Spinal cord (tissue), 10 donors: ENCODE results near the gene ARHGEF17. TPM values are rescaled to one million over a fixed set of nuclear protein-coding genes. Genes with fewer than 3 reads are reported as not detected.

Experiments used
- DNase-seq, 6 donors: peaks; one replicate each; pipeline versions ENCODE4 v3.0.0 to v3.0.0-alpha.2; 2013 to 2015; ENCODE audit warnings: low spot score in 6 of 6, low read depth in 4 of 6
- H3K27ac ChIP-seq: one replicate; pipeline ENCODE4 v1.5.1; 2013; ENCODE audit warnings: low read depth, low read length, control low read depth
- H3K27me3 ChIP-seq: one replicate; pipeline ENCODE4 v1.6.1; 2013; ENCODE audit warnings: low read length; ENCODE audit not compliant: control insufficient read depth, insufficient read depth
- H3K36me3 ChIP-seq: one replicate; pipeline ENCODE4 v1.6.1; 2013; ENCODE audit warnings: low read length; ENCODE audit not compliant: control insufficient read depth, insufficient read depth
- H3K4me1 ChIP-seq: one replicate; pipeline ENCODE4 v1.6.1; 2013; ENCODE audit warnings: low read length; ENCODE audit not compliant: control insufficient read depth, insufficient read depth
- H3K4me3 ChIP-seq: one replicate; pipeline ENCODE4 v1.5.1; 2013; ENCODE audit warnings: low read depth, low read length, control low read depth
- H3K9me3 ChIP-seq: one replicate; pipeline ENCODE4 v1.6.1; 2013; ENCODE audit warnings: low read length; ENCODE audit not compliant: control insufficient read depth, insufficient read depth
- WGBS: methylation state at CpG from one replicate; pipeline ENCODE4 v1.1.5; 2013; ENCODE audit warnings: missing lambda C conversion rate; ENCODE audit not compliant: insufficient coverage; 5-methylcytosine and 5-hydroxymethylcytosine counted together
- polyA plus RNA-seq, 2 donors: library from polyadenylated mRNA; unstranded; fragments of 120-200 nt; gene quantifications; one replicate each; pipeline ENCODE4 v1.2.1, GENCODE V29; 2013; ENCODE audit not compliant: insufficient read length in 2 of 2
- total RNA-seq, 2 donors: library from RNA; depleted of rRNA in 1 of 2; stranded (reverse); fragments of 120-200 nt in 1 of 2; fragments of >200 nt in 1 of 2; gene quantifications; one replicate each; pipeline versions ENCODE4 v1.2.3 to v1.2.4, GENCODE V29; 2013 to 2014
- donor health status: healthy.

Gene ARHGEF17
- total and polyA plus RNA-seq, 4 donors: 37.3 to 105 (median 67.5) TPM

- no peaks in the 10 kb centered on the region for H3K27me3 ChIP-seq
- peaks cover 55% of the 10 kb centered on the region for H3K36me3 ChIP-seq
- WGBS: 55% methylated on average over 12 of the region's 12 CpGs
- H3K9me3 ChIP-seq: no peaks in the 10 kb centered on the region
- peak in 1 of 6 donors; percentile 39 for DNase-seq
- peaks cover 54% of the 10 kb centered on the region for H3K4me1 ChIP-seq
- H3K4me3 ChIP-seq: no peak overlapping the region
- H3K27ac ChIP-seq: no peak overlapping the region
Observed at GRCh38 chr11:73347067-73347466, 39.0 kb downstream of the ARHGEF17 start.

DNA sequence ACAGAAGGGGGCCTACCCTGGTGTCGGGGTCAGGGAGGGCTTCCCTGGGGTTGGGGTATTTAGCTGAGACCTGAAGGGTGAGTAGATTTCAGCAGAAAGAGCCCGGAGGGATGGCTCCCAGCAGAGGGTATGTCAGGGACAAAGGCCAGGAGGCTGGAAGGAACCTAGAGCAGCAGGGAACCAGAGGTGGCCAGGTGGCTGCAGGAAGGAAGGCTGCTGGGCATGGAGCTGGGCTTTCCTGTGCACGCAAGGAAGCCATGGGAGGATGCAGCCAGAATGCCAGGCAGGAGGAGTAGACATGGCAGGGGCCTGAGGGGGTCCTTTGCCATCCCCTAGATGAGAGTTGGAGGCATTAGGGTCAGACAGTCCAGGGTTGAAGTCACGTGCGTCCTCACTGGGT, 40.8 kb downstream of the ARHGEF17 start:
- Histone ChIP-seq H3K4me1 (peaks cover 39% of the 10 kb centered on the region), H3K27ac (no peak overlapping the region), H3K36me3 (peaks cover 65% of the 10 kb centered on the region)

DNA sequence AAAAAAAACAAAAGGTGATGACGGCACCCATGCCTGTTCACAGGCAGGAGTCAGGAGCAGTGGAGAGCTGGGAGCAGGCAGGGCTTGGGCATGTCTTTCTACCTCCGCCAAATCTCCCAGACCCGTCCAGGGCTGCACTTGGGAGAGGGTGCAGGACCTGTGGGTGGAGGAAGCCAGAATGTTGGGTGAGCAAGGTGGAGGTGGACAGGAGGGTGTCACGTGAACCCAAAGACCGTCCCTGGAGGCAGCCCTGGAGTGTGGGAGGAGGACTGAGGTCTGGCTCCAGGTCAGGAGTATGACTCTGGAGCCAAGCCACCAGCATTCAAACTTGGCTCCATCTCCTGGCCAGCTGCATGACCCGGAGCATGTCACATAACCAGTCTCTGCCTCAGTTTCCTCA, 41.6 kb downstream of the ARHGEF17 start:
- H3K36me3 ChIP-seq: peaks cover 69% of the 10 kb centered on the region
- H3K4me1 ChIP-seq: peaks cover 31% of the 10 kb centered on the region
- no peak for DNase-seq
- H3K4me3 ChIP-seq: no peak overlapping the region
- no peaks in the 10 kb centered on the region for H3K27me3 ChIP-seq
- 95% methylated on average over 4 of the region's 6 CpGs for WGBS
- no peak overlapping the region for H3K27ac ChIP-seq
- H3K9me3 ChIP-seq: no peaks in the 10 kb centered on the region

More for the DNA sequence above, 40.8 kb downstream of the ARHGEF17 start:
- Histone ChIP-seq H3K4me3 (no peak overlapping the region), H3K27me3 (no peaks in the 10 kb centered on the region), H3K9me3 (no peaks in the 10 kb centered on the region)
- whole genome bisulfite sequencing: 85% methylated on average over 3 of the region's 5 CpGs
- no peak for DNase-seq

DNA sequence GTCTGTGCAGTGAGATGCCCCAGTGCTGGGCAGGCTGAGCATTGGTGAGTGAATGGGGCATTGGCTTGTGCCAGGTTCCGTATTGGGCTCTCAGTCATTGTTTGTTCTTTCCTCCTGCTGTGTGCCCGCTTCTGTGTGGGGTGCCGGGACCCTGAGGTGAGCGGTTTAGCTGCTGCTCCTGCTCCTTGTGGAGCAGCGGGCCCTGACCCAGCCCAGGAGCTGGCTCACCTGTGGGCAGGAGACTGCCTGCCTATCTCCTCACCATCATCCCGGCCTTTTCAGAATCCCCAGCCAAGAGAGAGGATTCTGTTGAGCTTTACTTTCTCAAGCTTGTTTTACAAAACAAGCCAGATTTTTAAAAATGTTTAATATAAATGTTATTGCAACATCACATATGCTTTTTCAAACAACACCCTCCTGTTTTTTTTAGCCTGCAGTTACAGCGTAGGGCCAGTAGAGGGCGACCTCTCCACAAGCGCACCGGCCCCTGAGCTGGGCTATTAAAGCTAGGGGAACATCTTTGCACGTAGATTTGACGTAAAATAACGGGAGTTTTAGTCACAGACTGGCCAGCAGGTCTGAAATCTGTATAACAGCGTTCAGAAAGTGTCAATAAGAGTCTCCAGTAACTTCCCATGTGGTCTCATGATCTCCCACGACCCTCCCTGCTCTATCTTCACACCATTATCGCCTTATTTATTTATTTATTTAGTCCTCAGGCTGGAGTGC, 43.0 kb downstream of the ARHGEF17 start:
- no peak overlapping the region for H3K27ac ChIP-seq
- H3K36me3 ChIP-seq: peaks cover 71% of the 10 kb centered on the region
- DNase-seq: peak in 2 of 6 donors; percentile 79 to 87
- H3K9me3 ChIP-seq: no peaks in the 10 kb centered on the region
- WGBS: 29% methylated on average over 11 of the region's 16 CpGs
- no peak overlapping the region for H3K4me3 ChIP-seq
- H3K4me1 ChIP-seq: peaks cover 18% of the 10 kb centered on the region
- no peaks in the 10 kb centered on the region for H3K27me3 ChIP-seq

DNA sequence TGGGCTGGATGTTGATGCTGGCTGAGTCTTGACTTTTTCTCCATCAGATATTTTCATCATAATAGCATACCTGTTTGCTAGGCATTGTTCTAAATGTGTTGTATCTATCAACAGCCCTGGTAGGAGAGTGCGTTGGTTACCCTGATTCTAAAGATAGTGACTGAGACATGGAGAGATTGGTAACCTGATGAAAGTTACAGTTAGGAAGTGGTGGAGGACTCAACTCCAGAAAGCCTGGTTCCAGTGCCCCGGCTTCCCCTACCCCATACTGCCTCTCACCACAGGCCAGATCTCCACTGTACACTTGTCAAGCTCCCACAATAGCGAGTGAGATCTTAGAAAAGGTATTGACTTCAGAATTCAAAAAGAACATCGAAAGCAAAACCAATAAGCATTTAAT, 45.3 kb downstream of the ARHGEF17 start:
- DNase-seq: no peak
- peaks cover 74% of the 10 kb centered on the region for H3K36me3 ChIP-seq
- WGBS: no CpG with 5 or more reads among the region's 4 CpGs

DNA sequence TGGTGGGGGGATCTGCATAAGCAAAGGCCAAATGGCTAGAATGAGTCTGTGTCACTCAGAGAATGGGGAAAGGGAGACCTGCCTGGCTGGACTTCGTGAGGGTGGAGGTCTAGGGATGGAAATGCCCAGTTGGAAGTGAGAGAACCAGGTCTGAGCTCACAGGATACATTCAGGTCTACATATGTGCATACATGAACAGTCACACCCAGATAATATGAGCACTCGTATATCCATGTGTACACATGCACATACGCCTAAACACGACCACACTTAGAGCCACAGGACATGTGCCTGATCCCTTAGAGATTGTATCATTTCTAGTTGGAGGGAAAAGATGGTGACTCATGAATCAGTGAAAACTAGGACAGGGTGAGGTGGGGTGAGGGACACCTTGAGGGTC, 47.0 kb downstream of the ARHGEF17 start:
- Histone ChIP-seq H3K27me3 (no peaks in the 10 kb centered on the region), H3K36me3 (peaks cover 78% of the 10 kb centered on the region)

More for the DNA sequence above, 45.3 kb downstream of the ARHGEF17 start:
- Histone ChIP-seq H3K27me3 (no peaks in the 10 kb centered on the region), H3K4me3 (no peak overlapping the region), H3K9me3 (no peaks in the 10 kb centered on the region), H3K27ac (no peak overlapping the region), H3K4me1 (peaks cover 19% of the 10 kb centered on the region)

GRCh38 chr11:73356979-73357860, 49.1 kb downstream of the ARHGEF17 start:
- no peak overlapping the region for H3K27ac ChIP-seq
- WGBS: 84% methylated on average over 22 of the region's 22 CpGs
- no peaks in the 10 kb centered on the region for H3K27me3 ChIP-seq
- H3K4me3 ChIP-seq: no peak overlapping the region
- DNase-seq: peak in 2 of 6 donors; percentile 36 to 47
- peaks cover 91% of the 10 kb centered on the region for H3K36me3 ChIP-seq
- no peaks in the 10 kb centered on the region for H3K9me3 ChIP-seq
- peaks cover 26% of the 10 kb centered on the region for H3K4me1 ChIP-seq

More for the DNA sequence above, 47.0 kb downstream of the ARHGEF17 start:
- WGBS: 100% methylated on average over 1 of the region's 4 CpGs
- Histone ChIP-seq H3K4me1 (peaks cover 32% of the 10 kb centered on the region), H3K27ac (no peak overlapping the region), H3K4me3 (no peak overlapping the region), H3K9me3 (no peaks in the 10 kb centered on the region)
- no peak for DNase-seq

DNA sequence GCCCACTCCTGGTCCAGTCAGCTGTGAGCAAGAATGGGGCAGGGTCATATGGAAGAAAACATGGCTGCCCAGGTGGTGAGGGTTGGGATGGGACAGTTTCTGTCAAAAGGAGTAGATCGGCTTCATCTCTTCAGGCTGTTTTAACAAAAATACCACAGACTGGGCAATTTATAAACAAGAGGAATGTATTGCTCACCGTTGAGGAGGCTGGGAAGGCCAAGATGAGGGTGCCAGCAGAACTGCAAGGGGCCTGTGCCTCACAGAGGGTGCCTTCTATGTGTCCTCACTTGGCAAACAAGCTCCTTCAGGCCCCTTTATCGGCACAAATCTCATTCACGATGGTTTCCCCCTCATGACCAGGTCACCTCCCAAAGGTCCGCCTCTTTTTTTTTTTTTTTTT, 50.0 kb downstream of the ARHGEF17 start:
- Histone ChIP-seq H3K9me3 (no peaks in the 10 kb centered on the region), H3K36me3 (peaks cover 92% of the 10 kb centered on the region), H3K4me1 (peaks cover 26% of the 10 kb centered on the region), H3K27me3 (no peaks in the 10 kb centered on the region), H3K4me3 (no peak overlapping the region), H3K27ac (no peak overlapping the region)
- 89% methylated on average over 1 of the region's 5 CpGs for WGBS
- no peak for DNase-seq

- H3K36me3 ChIP-seq: peaks cover 95% of the 10 kb centered on the region
- no peaks in the 10 kb centered on the region for H3K27me3 ChIP-seq
- no peaks in the 10 kb centered on the region for H3K9me3 ChIP-seq
- no peak overlapping the region for H3K27ac ChIP-seq
- DNase-seq: no peak
- WGBS: 82% methylated on average over 11 of the region's 11 CpGs
- no peak overlapping the region for H3K4me3 ChIP-seq
- peaks cover 26% of the 10 kb centered on the region for H3K4me1 ChIP-seq
Observed at GRCh38 chr11:73359341-73359740, 51.3 kb downstream of the ARHGEF17 start.
